HG02610 (cell line): ENCODE results near the gene TGFBR2.
A peak's percentile ranks its signal among the peaks of the same experiment; 100 is the strongest.

ENCODE experiments used
- ATAC-seq: cut with Tn5 transposase; IDR thresholded peaks from one replicate; pipeline ENCODE4 v1.9.1; 2021; ENCODE audit warnings: mild to moderate bottlenecking, moderate library complexity; ENCODE audit not compliant: unreplicated experiment

The TGFBR2 gene

GRCh38 chr3:30633718-30634117, 27.3 kb downstream of the TGFBR2 start:
- no peak for ATAC-seq

- ATAC-seq: no peak
These were observed 28.6 kb downstream of the TGFBR2 start for GRCh38 chr3:30634761-30635735.

DNA sequence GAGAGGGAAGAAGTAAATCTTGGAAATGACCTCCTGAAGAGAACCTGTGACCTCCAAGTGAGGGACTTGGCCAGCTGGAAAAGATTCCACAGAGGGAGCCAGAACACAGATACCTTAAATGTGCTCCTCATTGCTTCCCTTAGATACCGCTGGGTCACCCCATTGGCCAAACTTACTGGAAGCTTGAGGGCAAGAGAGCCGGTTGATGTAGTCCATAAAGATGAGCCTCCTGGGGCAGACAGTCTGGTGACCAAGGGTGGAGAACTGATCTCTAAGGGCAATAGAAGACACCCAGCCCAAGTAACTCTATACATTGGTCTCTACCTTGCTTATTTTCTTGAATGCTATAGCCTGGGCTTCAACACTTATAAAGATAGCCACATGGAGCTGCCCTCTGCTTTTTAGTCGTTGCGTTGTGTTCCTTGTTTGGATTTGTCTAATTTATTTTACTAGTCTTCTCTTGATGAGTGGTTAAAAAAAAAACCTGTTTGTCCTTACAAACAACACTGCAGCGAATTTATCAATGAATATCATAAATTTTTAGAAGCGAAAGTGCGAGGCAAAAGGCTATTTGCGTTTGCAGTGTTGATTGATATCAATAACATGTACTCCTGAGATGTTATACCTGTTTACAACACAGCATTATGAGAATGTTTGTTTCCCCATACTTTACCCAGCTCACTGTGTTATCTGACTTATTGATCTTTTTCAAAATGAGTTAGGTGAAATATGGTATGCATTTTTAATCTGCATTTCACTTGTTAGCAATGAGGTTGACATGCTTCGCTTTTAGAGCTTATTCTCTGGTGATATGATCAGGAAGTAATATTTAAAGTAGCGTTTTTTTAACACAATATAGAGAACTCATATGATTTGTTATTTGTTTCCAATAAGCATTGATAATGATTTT, 31.2 kb downstream of the TGFBR2 start:
- ATAC-seq: no peak

DNA sequence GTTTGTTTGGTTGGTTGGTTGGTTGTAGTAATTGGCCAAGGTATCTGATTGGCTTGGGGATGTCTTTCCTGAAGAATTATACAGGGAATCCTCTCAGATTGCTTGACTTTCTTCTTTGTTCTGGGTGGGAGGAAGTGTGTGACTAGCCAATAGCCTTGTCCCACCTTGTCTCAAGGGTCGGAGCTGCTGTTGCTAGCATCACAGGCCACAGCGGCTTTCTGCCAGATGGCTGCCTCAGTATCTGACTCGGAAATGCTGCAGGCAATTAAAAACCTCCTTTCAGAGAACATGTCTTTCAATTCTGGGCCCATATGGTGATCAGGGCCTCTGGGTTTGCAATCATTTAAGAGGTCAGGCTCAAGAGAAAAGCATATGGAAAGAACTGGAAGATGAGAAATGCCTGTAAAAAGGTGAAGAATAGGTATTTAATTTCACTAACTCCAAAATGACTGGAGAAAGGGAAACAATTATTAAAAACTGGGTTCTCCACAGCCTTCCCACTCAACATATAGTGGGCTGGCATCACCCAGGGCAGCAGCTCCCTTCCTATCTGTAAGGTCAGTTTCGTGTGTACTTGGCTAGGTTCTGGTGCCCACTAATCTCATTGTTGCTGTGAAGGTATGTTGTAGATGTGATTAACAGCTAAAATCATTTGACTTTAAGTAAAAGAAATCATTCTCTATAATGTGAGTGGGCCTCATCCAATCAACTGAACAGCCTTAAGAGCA, 32.4 kb downstream of the TGFBR2 start:
- ATAC-seq: no peak

DNA sequence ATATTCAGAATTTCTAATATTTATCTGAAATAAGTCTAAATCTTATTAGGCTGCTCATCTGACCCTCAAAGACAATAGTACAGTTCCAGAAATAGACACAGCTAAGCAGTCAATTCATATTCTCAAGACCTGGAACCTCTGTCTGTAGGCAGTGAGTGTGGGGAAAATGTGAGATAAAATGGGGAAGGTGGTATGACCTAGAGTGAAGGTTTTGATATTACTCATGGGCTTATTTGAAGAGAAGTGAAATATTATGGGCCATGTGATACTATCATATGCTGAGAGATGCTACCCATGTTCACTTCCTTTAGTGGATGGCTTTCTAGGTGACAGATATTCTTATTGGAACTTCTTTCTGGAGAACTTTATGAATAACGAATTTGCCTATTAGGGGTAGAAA, 33.5 kb downstream of the TGFBR2 start:
- ATAC-seq: peak; percentile 81

GRCh38 chr3:30640851-30641250, 34.5 kb downstream of the TGFBR2 start:
- no peak for ATAC-seq

GRCh38 chr3:30641416-30642251, 35.2 kb downstream of the TGFBR2 start:
- ATAC-seq: no peak

DNA sequence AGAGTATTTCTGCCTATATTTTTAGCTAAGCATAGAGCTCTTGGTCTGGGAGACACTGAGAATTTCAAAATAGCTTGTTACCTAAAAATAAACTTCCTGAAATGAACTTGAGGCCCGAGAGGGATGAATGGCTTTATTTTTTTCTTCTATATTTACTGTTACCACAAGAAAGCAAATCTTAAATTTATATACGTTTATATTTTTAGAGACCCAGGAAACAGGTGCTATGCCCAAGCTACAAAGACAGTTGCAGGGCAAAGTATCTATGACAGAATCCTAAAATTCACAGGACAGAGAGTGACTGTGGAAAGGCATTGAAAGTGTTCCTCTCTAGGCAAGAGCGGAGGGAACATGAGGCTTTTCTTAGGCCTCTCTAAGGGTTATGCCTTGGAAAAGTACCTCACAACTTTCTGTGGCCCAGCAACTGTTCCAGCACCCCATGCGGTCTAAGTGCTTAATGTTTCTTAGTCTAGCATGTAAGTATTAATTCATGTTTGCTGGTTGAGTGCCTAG, 36.5 kb downstream of the TGFBR2 start:
- no peak for ATAC-seq

DNA sequence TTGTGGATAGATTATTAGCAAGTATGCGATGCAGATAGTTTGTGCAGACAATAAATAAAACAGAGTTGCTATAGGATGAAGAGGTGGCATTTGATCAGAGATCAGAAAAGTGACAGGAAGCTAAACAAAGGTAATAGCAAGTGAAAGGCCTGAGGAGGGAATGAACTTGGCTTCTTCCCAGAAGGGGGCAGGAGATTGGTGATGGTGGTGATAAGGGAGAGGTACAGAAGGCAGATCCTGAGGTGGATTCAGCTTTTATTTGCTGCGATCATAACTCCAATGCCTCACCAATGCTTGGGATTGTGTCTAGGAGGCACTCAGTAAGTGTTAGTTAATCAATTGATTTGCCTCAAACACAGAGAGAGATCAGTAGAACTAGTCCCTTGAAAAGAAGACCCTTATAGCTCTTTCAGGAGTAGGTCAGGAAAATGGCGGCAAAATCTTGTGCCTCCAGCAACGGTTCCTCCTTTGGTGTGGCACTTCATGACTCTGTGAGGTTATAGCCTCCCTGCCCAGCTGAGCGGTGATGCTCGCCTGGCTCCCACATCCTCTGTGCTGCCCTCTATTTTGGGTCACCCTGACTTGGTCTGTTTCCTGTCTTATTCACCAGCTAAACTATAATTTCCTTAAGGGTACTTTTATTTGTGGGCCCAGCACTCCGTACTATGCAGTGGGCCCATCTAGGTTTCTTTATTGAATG, 37.5 kb downstream of the TGFBR2 start:
- ATAC-seq: no peak

DNA sequence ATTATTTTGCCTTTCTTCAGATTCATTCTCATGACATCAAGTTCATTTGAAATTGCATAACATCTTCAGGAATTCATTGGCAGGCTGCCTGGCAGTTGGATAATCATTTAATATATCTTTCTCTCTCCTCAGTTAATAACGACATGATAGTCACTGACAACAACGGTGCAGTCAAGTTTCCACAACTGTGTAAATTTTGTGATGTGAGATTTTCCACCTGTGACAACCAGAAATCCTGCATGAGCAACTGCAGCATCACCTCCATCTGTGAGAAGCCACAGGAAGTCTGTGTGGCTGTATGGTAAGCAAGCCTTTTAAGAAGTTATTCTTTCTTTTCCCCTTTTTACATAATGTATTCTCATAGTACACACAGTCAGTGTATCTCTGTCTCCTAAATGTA, 38.2 kb downstream of the TGFBR2 start:
- ATAC-seq: peak; percentile 62

GRCh38 chr3:30645077-30645476, 38.7 kb downstream of the TGFBR2 start:
- ATAC-seq: no peak

DNA sequence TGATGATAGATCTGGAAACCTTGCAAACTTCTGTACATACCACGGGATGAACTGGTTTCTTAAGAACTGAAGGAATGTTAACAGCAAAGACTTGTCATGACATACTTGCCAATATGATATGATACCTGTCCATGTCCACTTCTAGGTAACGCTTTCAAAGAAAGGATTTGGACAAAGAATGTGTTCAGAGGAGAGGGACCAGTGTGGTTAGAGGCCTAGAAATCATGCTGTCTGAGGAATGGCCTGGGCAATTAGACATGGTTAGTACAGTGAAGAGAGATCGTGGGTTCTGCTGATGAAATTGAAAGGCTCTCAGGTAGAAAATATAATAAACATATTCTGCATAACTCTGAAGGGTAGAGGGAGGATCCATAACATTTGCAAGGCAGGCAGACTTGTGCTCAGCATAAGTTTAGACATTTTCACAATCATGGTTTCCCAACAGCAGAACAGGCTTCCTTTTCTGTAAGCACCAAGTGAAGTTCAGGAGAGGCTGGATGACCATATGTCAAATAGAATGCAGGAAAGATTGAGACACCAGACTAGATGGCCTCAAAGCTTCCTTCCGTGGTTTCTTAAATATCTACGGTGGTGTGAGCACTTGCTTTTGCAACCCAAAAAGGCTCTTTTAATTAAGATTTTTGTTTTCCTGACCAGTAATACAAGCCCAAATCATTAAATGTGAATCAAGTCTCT, 39.9 kb downstream of the TGFBR2 start:
- ATAC-seq: no peak

GRCh38 chr3:30646961-30647752, 40.8 kb downstream of the TGFBR2 start:
- no peak for ATAC-seq

GRCh38 chr3:30648670-30649357, 42.4 kb downstream of the TGFBR2 start:
- no peak for ATAC-seq

- peak; percentile 58 for ATAC-seq
These were observed 43.3 kb downstream of the TGFBR2 start for GRCh38 chr3:30649572-30650318.

GRCh38 chr3:30650348-30650995, 44.1 kb downstream of the TGFBR2 start:
- no peak for ATAC-seq
